AG04450 (cell line): ENCODE data around the gene LCP1. TPM values are rescaled to one million over a fixed set of nuclear protein-coding genes. Genes with fewer than 3 reads are reported as not detected.

Source experiments
- CTCF ChIA-PET: fragments of 300-600, 350-600 bp; formaldehyde crosslinking; extraction: SDS; loops from one replicate; lab custom pipeline; 2022; ENCODE audit warnings: antibody characterized with exemption, inconsistent platforms; lab: Charles Lee
- POLR2A ChIA-PET: fragments of 350-600 bp; formaldehyde crosslinking; extraction: SDS; loops from one replicate; lab custom pipeline; 2021; ENCODE audit warnings: antibody characterized with exemption, inconsistent platforms; lab: Yijun Ruan, JAX
- DNase-seq: peaks from one replicate; pipeline ENCODE4 v3.0.0-alpha.2; 2011; ENCODE audit warnings: low read depth, low spot score
- H3K27ac ChIP-seq: one replicate; pipeline ENCODE4 v1.5.1; 2012; ENCODE audit warnings: low read depth, low read length, control low read depth
- H3K27me3 ChIP-seq: one replicate; pipeline ENCODE4 v1.6.0; 2012; ENCODE audit warnings: low read length; ENCODE audit not compliant: control insufficient read depth, insufficient read depth
- H3K4me3 ChIP-seq: 2 replicates; pipeline ENCODE4 v1.5.1; 2011; ENCODE audit warnings: mild to moderate bottlenecking, low read depth, low read length, control low read depth
- H3K9me3 ChIP-seq: 2 replicates; pipeline ENCODE4 v1.5.1; 2012; ENCODE audit warnings: low read length; ENCODE audit not compliant: control insufficient read depth, insufficient read depth
- polyA plus RNA-seq: library from polyadenylated mRNA; depleted of rRNA; stranded (reverse); fragments of >200 nt; gene quantifications from 2 replicates; pipeline ENCODE4 v1.2.3, GENCODE V29; 2011
- TF ChIP-seq, protein P1 (sequence below): IDR thresholded peaks from 2 replicates; pipeline ENCODE4 v1.5.1; 2011; ENCODE audit warnings: low read depth, low read length, control low read depth, inconsistent platforms

LCP1 gene
- polyA plus RNA-seq, 1 experiment, result not detected

DNA sequence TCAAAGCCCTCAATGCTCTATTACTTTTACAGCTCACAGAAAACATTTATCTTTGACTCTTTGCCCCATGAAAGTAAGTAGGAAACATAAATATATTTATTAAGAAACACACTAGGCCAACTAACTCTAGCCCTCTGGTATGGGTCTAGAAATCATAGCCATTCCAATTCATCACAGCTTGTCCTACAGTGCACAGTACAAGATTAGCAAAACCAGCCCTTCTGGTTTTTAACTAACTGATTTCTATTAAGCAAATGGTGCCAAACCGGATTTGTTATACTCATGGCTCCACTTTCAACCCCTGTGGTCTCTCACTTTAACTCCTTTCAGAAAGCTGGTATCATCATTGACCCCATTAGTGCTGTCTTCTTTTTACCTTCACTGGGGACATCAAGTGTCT lies 24.2 kb upstream of the LCP1 start:
- ChIA-PET POLR2A (no interaction called here), CTCF (no interaction called here)
- Histone ChIP-seq H3K9me3 (no peaks in the 10 kb centered on the region), H3K4me3 (no peak overlapping the region), H3K27me3 (peaks cover 10% of the 10 kb centered on the region), H3K27ac (no peak overlapping the region)
- no peak for DNase-seq
- TF ChIP-seq, protein P1, sequence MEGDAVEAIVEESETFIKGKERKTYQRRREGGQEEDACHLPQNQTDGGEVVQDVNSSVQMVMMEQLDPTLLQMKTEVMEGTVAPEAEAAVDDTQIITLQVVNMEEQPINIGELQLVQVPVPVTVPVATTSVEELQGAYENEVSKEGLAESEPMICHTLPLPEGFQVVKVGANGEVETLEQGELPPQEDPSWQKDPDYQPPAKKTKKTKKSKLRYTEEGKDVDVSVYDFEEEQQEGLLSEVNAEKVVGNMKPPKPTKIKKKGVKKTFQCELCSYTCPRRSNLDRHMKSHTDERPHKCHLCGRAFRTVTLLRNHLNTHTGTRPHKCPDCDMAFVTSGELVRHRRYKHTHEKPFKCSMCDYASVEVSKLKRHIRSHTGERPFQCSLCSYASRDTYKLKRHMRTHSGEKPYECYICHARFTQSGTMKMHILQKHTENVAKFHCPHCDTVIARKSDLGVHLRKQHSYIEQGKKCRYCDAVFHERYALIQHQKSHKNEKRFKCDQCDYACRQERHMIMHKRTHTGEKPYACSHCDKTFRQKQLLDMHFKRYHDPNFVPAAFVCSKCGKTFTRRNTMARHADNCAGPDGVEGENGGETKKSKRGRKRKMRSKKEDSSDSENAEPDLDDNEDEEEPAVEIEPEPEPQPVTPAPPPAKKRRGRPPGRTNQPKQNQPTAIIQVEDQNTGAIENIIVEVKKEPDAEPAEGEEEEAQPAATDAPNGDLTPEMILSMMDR, result no peak

DNA sequence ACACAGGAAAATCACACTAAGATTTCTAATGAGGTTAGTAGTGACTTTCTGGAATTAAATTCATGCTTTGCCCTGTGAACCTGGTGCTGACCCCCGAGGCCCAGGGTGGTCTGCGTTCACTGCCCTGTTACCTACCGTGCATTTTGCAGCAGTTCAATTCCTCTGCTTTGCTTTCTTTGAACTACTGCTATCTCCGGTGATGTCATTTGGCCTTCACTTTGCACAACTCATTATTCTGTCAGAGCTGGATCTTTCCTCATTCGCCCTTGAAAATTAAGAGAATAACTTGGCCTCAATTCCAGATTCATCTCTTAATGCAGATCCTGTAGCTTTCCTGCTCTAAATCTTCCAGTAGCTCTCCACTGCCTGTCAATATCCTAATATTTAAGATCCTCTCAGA lies 21.0 kb upstream of the LCP1 start:
- TF ChIP-seq, protein P1, result no peak
- Histone ChIP-seq H3K9me3 (no peaks in the 10 kb centered on the region), H3K27ac (no peak overlapping the region), H3K4me3 (no peak overlapping the region), H3K27me3 (peaks cover 2% of the 10 kb centered on the region)
- DNase-seq, result no peak
- POLR2A ChIA-PET, result no interaction called here
- CTCF ChIA-PET, result interaction anchor here (0.6 kb wide), 1 partner anchor 43 kb away, joined by 3 read pairs; no protein-coding TSS in a partner anchor

DNA sequence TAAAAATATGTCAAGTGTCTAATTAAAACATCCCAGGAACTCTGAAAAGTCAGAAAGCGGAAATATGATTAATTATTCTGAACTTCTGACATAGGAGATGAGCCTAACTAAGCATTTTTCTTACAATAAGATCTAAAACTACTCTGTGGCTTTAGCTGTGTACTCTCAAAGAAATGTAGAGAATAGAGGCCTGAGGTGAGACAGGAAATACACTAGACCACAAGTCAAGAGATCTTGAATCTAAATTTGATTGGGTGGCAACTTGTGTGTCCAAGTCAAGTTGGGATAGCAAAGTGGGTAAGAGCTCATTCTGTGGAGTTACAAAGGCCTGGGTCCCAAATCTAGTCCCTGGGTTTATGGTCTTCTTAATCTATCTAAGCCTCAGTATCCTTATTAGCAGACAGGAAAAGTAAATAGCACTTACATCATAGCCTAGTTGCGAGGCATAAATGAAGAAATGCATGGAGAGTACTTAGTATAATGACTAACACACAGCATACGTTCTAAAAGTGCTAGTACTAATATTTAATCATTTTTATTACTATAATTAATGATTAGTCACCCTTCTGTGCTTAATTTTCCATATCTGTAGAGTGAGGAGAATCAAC lies 20.3 kb upstream of the LCP1 start:
- POLR2A ChIA-PET, result no interaction called here
- TF ChIP-seq, protein P1, result no peak

DNA sequence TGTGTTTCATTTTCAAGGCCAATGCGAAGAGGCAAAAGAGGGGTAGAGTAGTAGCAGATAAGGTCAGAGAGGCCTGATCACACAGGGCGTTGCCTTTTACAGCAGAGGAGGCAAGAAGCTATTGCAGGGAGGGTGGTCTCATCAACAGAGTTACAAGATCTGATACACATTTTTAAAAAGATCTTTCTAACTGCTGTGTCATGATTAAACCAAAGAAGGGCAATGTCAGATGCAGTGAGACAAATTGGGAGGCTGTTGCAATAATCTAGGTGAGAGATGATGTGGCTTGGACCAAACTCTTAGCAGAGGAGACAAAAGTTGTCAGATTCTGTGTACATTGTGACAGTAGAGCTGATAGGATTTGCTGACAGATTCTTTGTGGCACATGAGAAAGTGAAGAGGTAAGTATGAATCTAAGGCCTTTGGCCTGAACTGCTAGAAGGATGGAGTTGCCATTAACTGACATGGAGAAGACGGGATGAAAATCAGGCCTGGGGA lies 16.8 kb upstream of the LCP1 start:
- TF ChIP-seq, protein P1, result no peak
- no peak overlapping the region for H3K4me3 ChIP-seq
- no peaks in the 10 kb centered on the region for H3K27me3 ChIP-seq
- H3K27ac ChIP-seq, result no peak overlapping the region
- no peaks in the 10 kb centered on the region for H3K9me3 ChIP-seq
- DNase-seq, result no peak
- ChIA-PET CTCF (interaction anchor here (1.5 to 1.9 kb wide), 2 partner anchors 38 to 72 kb away, joined by 4 to 5 read pairs; no protein-coding TSS in a partner anchor), POLR2A (no interaction called here)

More for the DNA sequence above, 20.3 kb upstream of the LCP1 start:
- Histone ChIP-seq H3K27me3 (no peaks in the 10 kb centered on the region), H3K9me3 (no peaks in the 10 kb centered on the region), H3K4me3 (no peak overlapping the region), H3K27ac (no peak overlapping the region)
- no peak for DNase-seq
- CTCF ChIA-PET, result no interaction called here

DNA sequence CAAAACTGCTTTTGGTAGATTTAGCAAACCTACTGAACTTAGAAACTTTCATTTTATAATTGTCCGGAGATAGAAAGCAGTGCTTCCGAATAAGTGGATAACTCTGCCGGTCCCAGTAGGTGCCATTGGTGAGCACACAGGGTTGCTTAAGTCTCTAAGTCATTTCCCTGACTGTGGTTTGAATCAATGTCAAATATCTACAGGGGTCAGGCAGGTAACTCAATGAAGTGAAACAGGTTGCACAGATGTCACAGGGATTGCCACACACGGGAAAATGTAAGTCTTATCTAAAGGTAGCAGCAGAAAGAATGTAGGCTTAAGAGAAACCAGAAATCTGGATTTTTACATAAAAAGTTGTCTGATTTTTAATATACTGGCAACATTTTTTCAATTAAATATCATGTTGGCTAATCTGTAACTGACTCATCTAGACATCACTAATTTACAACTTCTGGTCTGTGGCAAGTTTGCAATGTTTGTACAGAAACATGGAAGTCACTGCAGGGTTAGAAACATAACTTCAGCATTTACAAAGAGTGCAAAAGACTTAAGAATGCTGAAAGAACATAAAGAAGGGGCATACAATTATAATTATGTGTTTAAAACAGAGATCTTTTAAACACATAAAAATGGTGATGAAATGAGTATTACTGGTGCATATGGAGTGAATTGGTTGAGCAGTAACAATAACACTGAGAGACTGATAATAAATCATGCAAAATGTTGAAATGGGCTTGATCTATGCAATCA lies 15.5 kb upstream of the LCP1 start:
- no peaks in the 10 kb centered on the region for H3K9me3 ChIP-seq
- POLR2A ChIA-PET, result no interaction called here
- CTCF ChIA-PET, result no interaction called here
- no peak overlapping the region for H3K4me3 ChIP-seq
- DNase-seq, result no peak
- H3K27me3 ChIP-seq, result no peaks in the 10 kb centered on the region
- TF ChIP-seq, protein P1, result no peak
- H3K27ac ChIP-seq, result no peak overlapping the region
